ENCODE data around the gene SNRPB. TPM values are rescaled to one million over a fixed set of nuclear protein-coding genes. Genes with fewer than 3 reads are reported as not detected.
A peak's percentile ranks its signal among the peaks of the same experiment; 100 is the strongest.

The SNRPB gene
- polyA plus RNA-seq, 4 donors = 147 to 316 (median 179) TPM

DNA sequence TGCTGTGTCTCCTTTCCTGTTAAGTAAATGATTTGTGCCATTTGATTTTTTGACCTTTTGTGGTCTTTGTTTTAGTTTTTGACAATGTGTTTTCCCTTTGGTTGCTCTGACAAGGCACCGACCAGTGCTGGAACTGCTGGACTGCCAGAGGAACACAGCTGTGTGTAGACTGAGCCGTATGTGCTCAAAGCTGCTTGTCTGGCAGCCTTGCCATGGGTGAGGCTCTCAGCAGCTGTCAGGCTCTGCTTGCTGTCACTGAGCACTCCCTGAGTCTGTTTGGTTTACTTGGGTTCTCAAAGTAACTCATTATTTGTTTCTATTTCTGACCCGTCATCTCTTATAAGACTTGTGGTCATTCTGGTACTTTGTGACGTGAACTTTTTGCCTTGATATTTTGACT, 15.1 kb upstream of the SNRPB start:
- peaks cover 0 to 5% of the 10 kb centered on the region in 2 donors for H3K9me3 ChIP-seq (ENCODE audit: control insufficient read depth in 2 of 2, insufficient read depth in 1 of 2, low read depth in 1 of 2, low read length in 1 of 2)
- WGBS, 3 donors = 68 to 83% (median 69%) methylated on average over 4 of the region's 4 CpGs
- no peaks in the 10 kb centered on the region for H3K4me1 ChIP-seq (ENCODE audit: control insufficient read depth in 3 of 3, insufficient read depth in 2 of 3, low read depth in 1 of 3, low read length in 2 of 3)
- no peak overlapping the region for H3K27ac ChIP-seq (ENCODE audit: low read depth in 1 of 3, low read length in 2 of 3)
- no peak overlapping the region for H3K4me3 ChIP-seq (ENCODE audit: low read depth in 1 of 3, low read length in 3 of 3)
- no peaks in the 10 kb centered on the region for H3K27me3 ChIP-seq (ENCODE audit: control insufficient read depth in 3 of 3, insufficient read depth in 3 of 3, low read length in 3 of 3)
- peaks cover 7 to 35% (median 13%) of the 10 kb centered on the region in 3 donors for H3K36me3 ChIP-seq (ENCODE audit: control insufficient read depth in 3 of 3, insufficient read depth in 2 of 3, low read depth in 1 of 3, low read length in 3 of 3)
- FAIRE-seq = no peak
- no peak for DNase-seq

DNA sequence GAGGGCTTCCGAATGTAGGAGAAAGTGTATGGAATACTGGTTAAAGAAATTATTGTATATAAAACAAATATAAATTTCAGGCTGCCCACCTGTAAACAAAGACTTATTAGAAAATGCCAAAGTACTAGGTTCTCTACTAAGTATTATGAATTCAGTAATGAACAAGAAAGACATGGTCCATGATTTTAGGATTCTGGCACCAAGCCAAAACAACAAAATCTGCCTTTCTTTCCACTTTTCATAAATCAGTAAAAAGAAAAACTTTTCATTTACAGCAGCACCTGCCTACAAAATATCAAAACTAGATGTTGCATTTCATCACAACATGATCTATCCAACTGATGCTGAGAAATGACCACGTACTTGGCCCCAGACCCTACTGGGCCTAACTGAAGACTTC, 14.5 kb upstream of the SNRPB start:
- Histone ChIP-seq H3K9me3 (ENCODE audit: control insufficient read depth in 2 of 2, insufficient read depth in 1 of 2, low read depth in 1 of 2, low read length in 1 of 2) (peaks cover 0 to 10% of the 10 kb centered on the region in 2 donors), H3K4me3 (ENCODE audit: low read depth in 1 of 3, low read length in 3 of 3) (no peak overlapping the region), H3K27ac (ENCODE audit: low read depth in 1 of 3, low read length in 2 of 3) (no peak overlapping the region), H3K36me3 (ENCODE audit: control insufficient read depth in 3 of 3, insufficient read depth in 2 of 3, low read depth in 1 of 3, low read length in 3 of 3) (peaks cover 7 to 39% (median 13%) of the 10 kb centered on the region in 3 donors), H3K27me3 (ENCODE audit: control insufficient read depth in 3 of 3, insufficient read depth in 3 of 3, low read length in 3 of 3) (no peaks in the 10 kb centered on the region), H3K4me1 (ENCODE audit: control insufficient read depth in 3 of 3, insufficient read depth in 2 of 3, low read depth in 1 of 3, low read length in 2 of 3) (no peaks in the 10 kb centered on the region)
- 88 to 95% (median 89%) methylated on average over 2 of the region's 2 CpGs for whole genome bisulfite sequencing, 3 donors
- DNase-seq = no peak
- FAIRE-seq = no peak

DNA sequence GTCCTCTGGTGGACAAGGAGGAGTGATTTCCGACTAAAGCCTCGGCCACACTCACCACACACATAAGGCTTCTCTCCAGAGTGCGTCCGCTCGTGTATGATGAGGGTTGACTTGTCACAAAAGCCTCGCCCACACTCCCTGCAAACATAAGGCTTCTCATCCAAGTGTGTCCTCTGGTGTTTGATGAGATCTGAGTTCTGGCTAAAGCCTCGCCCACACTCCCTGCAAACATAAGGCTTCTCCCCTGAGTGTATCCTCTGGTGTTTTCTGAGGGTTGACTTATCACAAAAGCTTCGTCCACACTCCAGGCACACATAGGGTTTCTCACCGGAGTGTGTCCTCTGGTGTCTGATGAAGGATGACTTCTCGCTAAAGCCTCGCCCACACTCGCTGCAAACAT, 12.9 kb upstream of the SNRPB start:
- no peaks in the 10 kb centered on the region for H3K27me3 ChIP-seq (ENCODE audit: control insufficient read depth in 3 of 3, insufficient read depth in 3 of 3, low read length in 3 of 3)
- WGBS, 3 donors = 95 to 98% (median 98%) methylated on average over 12 of the region's 12 CpGs
- peaks cover 7 to 36% (median 13%) of the 10 kb centered on the region in 3 donors for H3K36me3 ChIP-seq (ENCODE audit: control insufficient read depth in 3 of 3, insufficient read depth in 2 of 3, low read depth in 1 of 3, low read length in 3 of 3)
- H3K4me1 ChIP-seq (ENCODE audit: control insufficient read depth in 3 of 3, insufficient read depth in 2 of 3, low read depth in 1 of 3, low read length in 2 of 3) = no peaks in the 10 kb centered on the region
- H3K9me3 ChIP-seq (ENCODE audit: control insufficient read depth in 2 of 2, insufficient read depth in 1 of 2, low read depth in 1 of 2, low read length in 1 of 2) = peaks cover 0 to 12% of the 10 kb centered on the region in 2 donors
- H3K4me3 ChIP-seq (ENCODE audit: low read depth in 1 of 3, low read length in 3 of 3) = no peak overlapping the region
- H3K27ac ChIP-seq (ENCODE audit: low read depth in 1 of 3, low read length in 2 of 3) = no peak overlapping the region
- DNase-seq (no peak), FAIRE-seq (no peak)

DNA sequence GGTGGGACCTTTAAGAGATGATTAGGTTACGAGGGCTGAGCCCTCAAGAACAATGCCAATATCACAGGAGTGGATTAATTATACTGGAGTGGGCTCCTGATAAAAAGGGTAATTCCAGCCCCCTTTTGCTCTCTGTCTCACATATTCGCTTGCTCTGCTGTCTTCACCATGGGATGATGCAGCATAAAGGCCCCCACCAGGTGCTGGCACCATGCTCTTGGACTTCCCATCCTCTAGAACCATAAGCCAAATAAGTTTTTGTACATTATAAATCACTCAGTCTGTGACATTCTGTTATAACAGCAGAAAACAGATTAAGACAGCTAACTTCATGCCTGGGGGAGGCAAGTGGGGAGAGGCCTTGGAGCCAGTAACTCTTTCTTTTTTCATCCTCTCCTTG, 9.8 kb upstream of the SNRPB start:
- no peak overlapping the region for H3K4me3 ChIP-seq (ENCODE audit: low read depth in 1 of 3, low read length in 3 of 3)
- FAIRE-seq = no peak
- H3K27ac ChIP-seq (ENCODE audit: low read depth in 1 of 3, low read length in 2 of 3) = no peak overlapping the region
- no peaks in the 10 kb centered on the region for H3K27me3 ChIP-seq (ENCODE audit: control insufficient read depth in 3 of 3, insufficient read depth in 3 of 3, low read length in 3 of 3)
- H3K4me1 ChIP-seq (ENCODE audit: control insufficient read depth in 3 of 3, insufficient read depth in 2 of 3, low read depth in 1 of 3, low read length in 2 of 3) = no peaks in the 10 kb centered on the region
- H3K9me3 ChIP-seq (ENCODE audit: control insufficient read depth in 2 of 2, insufficient read depth in 1 of 2, low read depth in 1 of 2, low read length in 1 of 2) = peaks cover 0 to 12% of the 10 kb centered on the region in 2 donors
- 95 to 100% (median 98%) methylated on average over 2 of the region's 2 CpGs for WGBS, 3 donors
- H3K36me3 ChIP-seq (ENCODE audit: control insufficient read depth in 3 of 3, insufficient read depth in 2 of 3, low read depth in 1 of 3, low read length in 3 of 3) = peaks cover 7 to 38% (median 10%) of the 10 kb centered on the region in 3 donors
- no peak for DNase-seq

DNA sequence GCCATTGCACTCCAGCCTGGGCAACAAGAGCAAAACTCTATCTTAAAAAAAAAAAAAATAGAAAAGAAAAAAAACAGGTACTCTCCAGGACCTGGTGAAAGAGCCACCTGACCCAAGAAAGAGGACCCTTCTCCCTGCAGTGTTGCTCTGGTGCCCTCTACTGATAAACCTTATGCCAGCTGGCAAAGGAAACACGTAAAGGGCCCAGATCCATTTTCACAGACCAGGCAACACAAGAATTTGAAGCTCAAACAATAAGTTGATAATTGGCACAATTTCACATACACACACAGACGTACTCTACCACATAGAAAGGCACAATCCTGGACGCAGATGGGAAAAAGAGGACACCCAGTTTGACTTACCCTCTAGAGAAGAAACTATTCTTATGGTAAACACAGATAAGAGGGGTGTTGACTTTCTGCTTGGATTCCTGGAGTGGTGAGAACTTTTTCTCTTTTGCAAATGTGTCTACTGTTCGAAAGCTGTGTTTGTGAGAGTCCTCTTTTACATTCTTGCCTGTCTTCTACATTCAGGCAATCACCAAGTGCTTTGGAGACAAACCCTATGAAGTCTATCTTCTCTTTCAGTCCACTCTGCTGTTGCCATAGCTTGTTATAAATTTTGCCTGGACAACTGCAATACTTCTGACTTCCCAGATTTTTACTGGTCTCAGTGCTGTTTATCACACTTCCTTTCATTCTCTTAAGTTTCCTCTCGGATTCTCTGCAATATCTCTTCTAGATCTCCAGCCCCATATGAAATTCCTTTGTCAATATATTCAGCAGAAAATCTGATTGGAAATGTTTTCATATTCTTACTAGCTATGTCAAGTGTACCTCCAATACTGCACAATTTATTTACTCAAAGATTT, 6.4 kb upstream of the SNRPB start:
- 89 to 92% (median 89%) methylated on average over 5 of the region's 5 CpGs for WGBS, 3 donors
- H3K27ac ChIP-seq (ENCODE audit: low read depth in 1 of 3, low read length in 2 of 3) = no peak overlapping the region
- peaks cover 0 to 14% (median 0%) of the 10 kb centered on the region in 3 donors for H3K36me3 ChIP-seq (ENCODE audit: control insufficient read depth in 3 of 3, insufficient read depth in 2 of 3, low read depth in 1 of 3, low read length in 3 of 3)
- FAIRE-seq (no peak), DNase-seq (peak in 1 of 2 donors; percentile 10)
- H3K4me3 ChIP-seq (ENCODE audit: low read depth in 1 of 3, low read length in 3 of 3) = no peak overlapping the region
- H3K9me3 ChIP-seq (ENCODE audit: control insufficient read depth in 2 of 2, insufficient read depth in 1 of 2, low read depth in 1 of 2, low read length in 1 of 2) = peaks cover 0 to 12% of the 10 kb centered on the region in 2 donors
- no peaks in the 10 kb centered on the region for H3K4me1 ChIP-seq (ENCODE audit: control insufficient read depth in 3 of 3, insufficient read depth in 2 of 3, low read depth in 1 of 3, low read length in 2 of 3)
- H3K27me3 ChIP-seq (ENCODE audit: control insufficient read depth in 3 of 3, insufficient read depth in 3 of 3, low read length in 3 of 3) = no peaks in the 10 kb centered on the region

DNA sequence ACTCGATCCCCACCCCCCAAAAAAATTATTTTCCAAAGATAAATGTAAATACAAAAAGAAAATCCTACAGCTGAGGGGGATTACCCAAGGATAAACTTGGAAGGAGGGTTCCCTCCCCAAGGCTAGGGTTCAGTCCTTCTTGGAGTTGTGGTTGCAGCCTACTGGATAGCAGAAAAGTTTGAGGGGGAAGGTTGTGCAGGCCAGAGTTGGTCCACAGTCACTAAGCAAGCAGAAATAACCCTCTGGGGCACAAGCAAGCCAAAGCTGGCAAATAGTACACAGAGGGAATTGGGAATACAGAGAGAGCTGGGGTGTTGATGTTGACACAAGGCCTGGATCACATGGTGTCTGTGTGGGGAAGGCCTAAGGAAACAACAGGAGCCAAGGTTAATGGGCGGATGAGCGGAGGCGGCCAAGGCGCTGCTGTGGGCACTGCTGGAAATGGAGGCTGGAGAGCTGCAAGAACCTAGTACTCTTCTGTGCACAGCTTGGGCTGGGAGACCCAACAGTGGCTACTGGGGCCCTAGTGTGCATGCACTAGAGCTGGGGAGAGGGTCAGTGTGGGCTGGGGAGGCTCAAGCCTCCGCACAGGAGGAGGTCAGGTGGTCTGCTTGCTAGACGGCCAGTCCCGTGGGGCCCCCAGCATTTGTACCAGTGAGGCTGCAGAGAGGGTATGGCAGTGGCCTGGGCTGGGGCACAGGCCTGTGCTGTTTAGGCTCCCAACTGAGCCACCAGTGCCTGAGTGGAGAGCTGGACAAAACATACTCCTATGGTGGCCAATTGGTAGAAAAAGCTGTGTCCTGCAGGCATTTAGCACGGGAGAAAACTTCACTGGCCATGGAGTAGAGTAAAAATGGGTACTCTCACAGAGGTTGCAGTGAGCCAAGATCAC, 5.5 kb upstream of the SNRPB start:
- no peaks in the 10 kb centered on the region for H3K4me1 ChIP-seq (ENCODE audit: control insufficient read depth in 3 of 3, insufficient read depth in 2 of 3, low read depth in 1 of 3, low read length in 2 of 3)
- 97 to 99% (median 97%) methylated on average over 9 of the region's 9 CpGs for WGBS, 3 donors

DNA sequence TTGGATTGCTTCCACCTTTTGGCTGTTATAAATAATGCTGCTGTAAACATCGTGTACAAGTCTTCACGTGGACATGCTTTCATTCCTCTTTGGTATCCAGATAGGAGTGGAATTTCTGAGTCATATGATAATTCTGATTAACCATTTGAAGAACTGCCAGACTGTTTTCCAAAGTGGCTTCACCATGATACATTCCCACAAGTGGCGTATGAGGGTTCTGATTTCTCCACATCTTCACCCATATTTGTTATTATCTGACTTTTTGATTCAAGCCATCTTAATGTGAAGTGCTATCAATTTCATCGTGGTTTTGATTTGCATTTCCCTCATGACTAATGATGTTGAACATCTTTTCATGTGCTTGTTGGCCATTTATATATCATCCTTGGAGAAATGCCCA, 2.9 kb upstream of the SNRPB start:
- no peak for FAIRE-seq
- peak in 1 of 2 donors; percentile 61 for DNase-seq
- H3K4me1 ChIP-seq (ENCODE audit: control insufficient read depth in 3 of 3, insufficient read depth in 2 of 3, low read depth in 1 of 3, low read length in 2 of 3) = peaks cover 0 to 3% (median 0%) of the 10 kb centered on the region in 3 donors
- no peak overlapping the region for H3K27ac ChIP-seq (ENCODE audit: low read depth in 1 of 3, low read length in 2 of 3)
- no peaks in the 10 kb centered on the region for H3K9me3 ChIP-seq (ENCODE audit: control insufficient read depth in 2 of 2, insufficient read depth in 1 of 2, low read depth in 1 of 2, low read length in 1 of 2)
- H3K27me3 ChIP-seq (ENCODE audit: control insufficient read depth in 3 of 3, insufficient read depth in 3 of 3, low read length in 3 of 3) = no peaks in the 10 kb centered on the region
- no peak overlapping the region for H3K4me3 ChIP-seq (ENCODE audit: low read depth in 1 of 3, low read length in 3 of 3)
- peaks cover 0 to 7% (median 0%) of the 10 kb centered on the region in 3 donors for H3K36me3 ChIP-seq (ENCODE audit: control insufficient read depth in 3 of 3, insufficient read depth in 2 of 3, low read depth in 1 of 3, low read length in 3 of 3)
- WGBS, 3 donors = 44 to 61% (median 52%) methylated on average over 4 of the region's 4 CpGs

More for the DNA sequence above, 5.5 kb upstream of the SNRPB start:
- no peak for DNase-seq
- H3K27ac ChIP-seq (ENCODE audit: low read depth in 1 of 3, low read length in 2 of 3) = no peak overlapping the region
- H3K27me3 ChIP-seq (ENCODE audit: control insufficient read depth in 3 of 3, insufficient read depth in 3 of 3, low read length in 3 of 3) = no peaks in the 10 kb centered on the region
- H3K9me3 ChIP-seq (ENCODE audit: control insufficient read depth in 2 of 2, insufficient read depth in 1 of 2, low read depth in 1 of 2, low read length in 1 of 2) = peaks cover 0 to 12% of the 10 kb centered on the region in 2 donors
- H3K36me3 ChIP-seq (ENCODE audit: control insufficient read depth in 3 of 3, insufficient read depth in 2 of 3, low read depth in 1 of 3, low read length in 3 of 3) = peaks cover 0 to 11% (median 0%) of the 10 kb centered on the region in 3 donors
- FAIRE-seq = no peak
- H3K4me3 ChIP-seq (ENCODE audit: low read depth in 1 of 3, low read length in 3 of 3) = no peak overlapping the region

DNA sequence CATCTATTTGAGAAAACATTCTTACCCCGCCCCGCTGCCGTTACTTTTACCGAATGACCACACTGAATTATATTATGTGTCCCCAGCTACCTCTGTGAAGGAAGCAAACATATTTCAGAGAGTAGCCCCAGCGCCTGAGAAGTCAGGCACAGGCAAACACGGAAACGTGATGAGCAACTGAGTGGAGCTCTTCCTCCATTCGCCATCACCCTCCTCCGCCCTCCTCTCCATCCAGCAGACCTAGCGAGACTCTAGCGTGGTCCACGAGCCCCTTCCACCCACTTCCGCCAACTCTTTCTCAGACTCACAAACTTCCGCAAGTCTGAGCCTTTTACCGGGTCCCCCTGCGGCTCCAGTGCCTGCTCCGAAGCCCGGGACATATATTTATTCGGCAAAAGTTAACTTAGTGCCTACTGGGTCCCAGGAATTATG, 582 bp downstream of the SNRPB start:
- Histone ChIP-seq H3K9me3 (ENCODE audit: control insufficient read depth in 2 of 2, insufficient read depth in 1 of 2, low read depth in 1 of 2, low read length in 1 of 2) (no peaks in the 10 kb centered on the region), H3K27me3 (ENCODE audit: control insufficient read depth in 3 of 3, insufficient read depth in 3 of 3, low read length in 3 of 3) (no peaks in the 10 kb centered on the region), H3K4me1 (ENCODE audit: control insufficient read depth in 3 of 3, insufficient read depth in 2 of 3, low read depth in 1 of 3, low read length in 2 of 3) (peaks cover 0 to 3% (median 0%) of the 10 kb centered on the region in 3 donors), H3K36me3 (ENCODE audit: control insufficient read depth in 3 of 3, insufficient read depth in 2 of 3, low read depth in 1 of 3, low read length in 3 of 3) (peaks cover 13 to 20% (median 14%) of the 10 kb centered on the region in 3 donors), H3K4me3 (ENCODE audit: low read depth in 1 of 3, low read length in 3 of 3) (peak overlapping the region; percentile 73 to 97 (median 90)), H3K27ac (ENCODE audit: low read depth in 1 of 3, low read length in 2 of 3) (peak overlapping the region; percentile 81 to 98 (median 89))
- no peak for FAIRE-seq
- DNase-seq = peak in 1 of 2 donors; percentile 47
- WGBS, 3 donors = 0% methylated on average over 19 of the region's 19 CpGs
